HG02852 (cell line): ENCODE measurements around the gene FH.

Experiments used
- ATAC-seq: cut with Tn5 transposase; IDR thresholded peaks from one replicate; pipeline ENCODE4 v1.9.1; 2021; ENCODE audit warnings: mild to moderate bottlenecking, moderate library complexity; ENCODE audit not compliant: unreplicated experiment

Gene FH

DNA sequence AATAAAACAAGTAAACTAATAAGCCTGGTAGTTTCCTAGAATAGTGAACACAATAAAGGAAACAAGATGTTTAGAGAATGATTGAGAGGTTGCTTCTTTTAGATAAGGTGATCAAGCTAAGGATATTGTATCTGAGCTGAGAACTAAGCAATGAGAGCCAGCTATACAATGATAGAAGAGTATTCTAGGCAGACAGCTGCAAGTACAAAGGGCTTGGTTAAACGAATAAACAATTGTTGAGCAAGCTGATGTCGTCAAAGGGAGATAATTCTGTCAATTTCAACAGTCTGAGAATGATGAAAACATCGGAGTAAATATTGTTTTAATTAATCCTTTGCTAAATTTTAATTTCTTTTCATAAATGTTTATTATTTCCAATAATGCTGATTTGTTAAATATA is 5.5 kb upstream of the FH start:
- ATAC-seq, result no peak

DNA sequence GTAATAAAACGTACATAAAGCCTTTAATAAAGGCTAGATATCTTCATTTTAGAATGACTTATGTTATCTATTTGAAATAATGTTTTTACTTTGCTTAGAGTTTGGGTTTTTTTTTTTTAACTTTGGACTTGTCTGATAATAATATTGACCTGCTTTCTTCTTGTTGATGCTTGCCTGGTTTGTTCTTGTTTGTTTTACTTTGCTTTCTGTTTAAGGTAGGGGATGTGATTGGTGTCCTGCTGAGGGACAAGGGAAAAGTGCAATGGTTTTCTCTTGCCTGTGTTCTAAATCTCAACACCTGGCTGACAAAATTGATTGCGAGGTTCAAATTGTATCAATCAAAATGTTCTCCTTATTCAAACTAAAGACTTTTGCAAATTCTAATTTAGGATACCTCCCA is 2.2 kb upstream of the FH start:
- ATAC-seq, result no peak

GRCh38 chr1:241520080-241520465 is 518 bp upstream of the FH start:
- ATAC-seq, result no peak

DNA sequence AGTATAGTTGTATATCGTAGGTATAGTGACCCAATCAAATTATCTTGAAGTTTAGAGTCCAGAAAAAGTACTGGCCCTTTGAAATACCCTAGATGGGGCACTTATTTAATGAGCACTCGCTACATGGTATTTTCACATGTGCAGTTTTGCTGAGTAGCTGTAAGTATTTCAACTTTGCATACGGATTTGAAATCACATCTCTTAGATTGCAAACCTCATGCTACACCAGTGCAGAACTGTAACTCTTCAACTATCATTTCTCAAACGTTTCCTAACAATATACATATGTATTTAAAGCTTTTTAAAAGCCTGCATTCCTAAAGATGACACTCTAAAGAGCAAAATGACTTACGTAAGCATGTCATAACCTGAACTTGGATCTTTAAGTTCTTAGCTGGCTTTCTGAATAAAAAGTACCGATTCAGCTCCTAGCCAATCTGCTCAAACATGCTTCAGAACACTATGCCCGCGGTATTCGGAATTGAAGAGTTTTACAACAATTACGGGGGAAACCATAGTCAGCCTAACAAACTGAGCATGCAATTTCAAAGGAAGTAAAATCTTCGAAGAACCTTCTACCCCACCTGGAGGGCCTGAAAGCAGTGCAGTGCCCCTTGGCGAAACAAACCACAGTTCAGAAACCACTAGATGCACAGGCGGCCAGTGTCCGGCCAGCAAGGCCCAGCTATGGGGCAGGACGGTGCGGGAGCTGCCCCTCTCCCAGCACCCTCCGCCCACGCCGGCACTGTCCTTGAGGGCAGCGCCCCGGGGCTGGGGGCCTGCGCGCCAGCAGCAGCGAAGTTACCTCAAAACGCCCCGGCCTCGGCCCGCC is 863 bp downstream of the FH start:
- peak; percentile 37 for ATAC-seq

- ATAC-seq, result no peak
Observed at GRCh38 chr1:241513378-241513777, 6.2 kb downstream of the FH start.

- ATAC-seq, result no peak
Observed at GRCh38 chr1:241507189-241507863, 12.2 kb downstream of the FH start.

DNA sequence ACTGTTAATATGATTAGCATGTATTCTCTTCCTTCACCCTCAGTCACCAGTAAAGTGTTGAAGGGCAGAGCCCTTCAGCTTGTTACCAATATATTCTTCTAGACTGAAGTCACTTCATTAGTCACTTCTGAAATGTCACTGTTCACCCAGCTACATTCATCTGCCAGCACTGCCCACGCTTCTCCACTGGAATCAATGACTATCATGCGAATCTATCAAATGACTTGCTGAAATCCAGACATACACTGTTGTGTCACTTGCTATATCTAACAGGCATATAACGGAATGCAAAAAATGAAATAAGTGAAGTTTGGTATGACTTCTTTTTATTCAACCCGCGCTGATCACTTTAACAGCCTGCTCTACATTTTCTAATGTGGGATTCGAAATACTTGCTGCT is 16.1 kb downstream of the FH start:
- no peak for ATAC-seq

- ATAC-seq, result no peak
Observed at GRCh38 chr1:241499910-241500309, 19.6 kb downstream of the FH start.

GRCh38 chr1:241495741-241496140 is 23.8 kb downstream of the FH start:
- ATAC-seq, result no peak

DNA sequence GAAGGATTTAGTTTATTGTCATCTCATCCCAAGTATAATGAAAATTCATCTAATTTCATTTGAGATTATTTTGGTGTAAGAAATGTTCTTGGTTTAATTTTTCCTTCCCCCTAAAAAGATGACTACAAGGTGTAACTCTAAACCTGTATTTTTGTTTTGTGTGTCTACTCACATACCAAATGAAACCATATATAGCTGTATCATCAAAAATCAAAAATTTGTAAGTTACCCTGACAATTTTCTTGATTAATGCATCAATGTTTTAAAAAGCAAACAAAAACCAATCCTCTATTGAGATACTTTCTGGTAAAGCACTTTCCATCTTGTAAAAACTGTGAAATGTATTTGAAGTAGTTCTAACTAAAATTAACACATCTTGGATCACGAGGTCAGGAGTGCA is 30.8 kb downstream of the FH start:
- ATAC-seq, result no peak

DNA sequence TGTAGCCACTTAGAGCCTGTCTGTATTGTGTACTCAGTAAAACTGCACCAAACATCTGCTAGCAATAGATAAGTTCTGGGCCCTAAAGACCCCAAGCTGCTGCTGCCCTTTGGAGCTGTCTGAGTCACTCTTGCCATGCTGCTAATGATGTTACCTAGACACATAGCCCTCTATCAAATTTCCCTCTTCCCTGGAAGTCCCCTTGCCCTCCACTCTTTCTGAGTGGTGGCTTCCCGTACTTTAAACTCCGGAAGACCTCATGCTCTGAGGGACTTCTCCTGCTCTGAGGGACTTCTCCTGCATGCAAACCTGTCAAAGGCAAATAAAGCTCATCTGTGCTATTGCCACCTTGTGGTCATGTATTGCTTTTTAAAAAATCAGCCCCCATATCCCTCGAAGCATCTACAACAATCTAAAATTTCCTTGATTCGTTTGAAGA is 34.0 kb downstream of the FH start:
- ATAC-seq, result peak; percentile 58

GRCh38 chr1:241485145-241485544 is 34.4 kb downstream of the FH start:
- ATAC-seq, result peak; percentile 73

GRCh38 chr1:241482761-241483250 is 36.7 kb downstream of the FH start:
- no peak for ATAC-seq

- no peak for ATAC-seq
Observed at GRCh38 chr1:241479294-241479693, 40.3 kb downstream of the FH start.

GRCh38 chr1:241475671-241476070 is 43.9 kb downstream of the FH start:
- peak; percentile 73 for ATAC-seq

- no peak for ATAC-seq
Observed at GRCh38 chr1:241473026-241473425, 46.5 kb downstream of the FH start.

GRCh38 chr1:241470908-241471590 is 48.5 kb downstream of the FH start:
- ATAC-seq, result no peak

- no peak for ATAC-seq
Observed at GRCh38 chr1:241470361-241470760, 49.2 kb downstream of the FH start.

DNA sequence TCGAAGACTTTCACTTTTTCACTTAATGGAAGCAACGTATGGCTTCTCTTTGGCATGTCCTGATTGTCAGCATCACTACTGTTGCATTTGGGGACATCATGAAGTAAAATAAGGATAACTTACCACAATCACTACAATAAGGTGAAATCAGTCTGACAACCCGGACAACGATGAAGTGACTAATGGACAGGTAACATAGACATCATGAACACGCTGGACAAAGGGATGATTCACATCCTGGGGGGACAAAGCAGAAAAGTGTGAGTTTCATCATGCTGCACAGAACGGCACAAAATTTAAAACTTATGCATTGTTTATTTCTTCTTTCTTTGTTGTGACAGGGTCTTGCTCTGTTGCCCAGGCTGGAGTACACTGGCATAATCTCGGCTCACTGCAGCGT is 53.9 kb downstream of the FH start:
- ATAC-seq, result no peak

DNA sequence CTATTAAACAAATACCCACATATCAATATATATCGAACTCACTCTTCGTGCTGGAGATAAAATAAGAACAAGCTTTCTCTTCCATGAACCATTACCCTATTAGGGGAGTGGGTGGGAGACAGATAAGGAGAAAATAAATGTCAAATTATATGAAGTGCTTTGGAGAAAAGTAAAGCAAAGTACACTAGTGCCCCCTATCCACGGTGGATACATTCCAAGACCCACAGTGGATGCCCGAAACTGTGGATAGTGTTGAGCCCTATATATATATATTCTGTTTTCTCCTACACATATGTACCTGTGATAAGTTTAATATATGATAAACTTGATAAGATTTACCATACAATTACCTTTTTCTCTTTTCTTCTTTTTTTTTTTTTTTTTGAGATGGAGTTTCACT is 54.6 kb downstream of the FH start:
- no peak for ATAC-seq

GRCh38 chr1:241462391-241462790 is 57.2 kb downstream of the FH start:
- no peak for ATAC-seq
